ENCODE measurements around the gene DCAF12.
"Not testable (repeated sequence)": the region's sequence is repeated elsewhere in the genome, so short reads cannot be mapped to it uniquely, and the experiment has no call there.

DCAF12 gene

GRCh38 chr9:34126207-34127034 lies at the start of gene DCAF12:
TSS of gene DCAF12 (minus strand) at chr9:34126698. CDS start at chr9:34126431, 267 bp downstream.
- DNase-seq (ENCODE audit: low spot score): peak; percentile 73

DNA sequence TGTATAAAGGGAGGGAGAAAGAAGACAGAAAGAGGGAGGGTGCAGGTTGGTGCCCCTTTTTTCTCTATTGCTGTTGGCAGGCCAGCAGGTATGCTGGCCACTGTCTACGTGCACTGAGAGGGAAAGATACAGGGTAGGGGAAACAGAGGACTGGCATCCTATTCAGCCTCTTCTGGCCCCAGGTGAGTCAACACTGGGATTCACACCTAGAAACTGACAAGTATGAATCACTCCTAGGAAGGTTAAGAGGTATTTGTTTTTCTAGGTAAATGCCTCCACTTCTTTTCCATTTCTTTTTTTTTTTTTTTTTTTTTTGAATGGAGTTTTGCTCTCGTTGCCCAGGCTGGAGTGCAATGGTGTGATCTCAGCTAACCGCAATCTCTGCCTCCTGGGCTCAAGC lies 49.6 kb upstream of the DCAF12 start:
- DNase-seq (ENCODE audit: low spot score): no peak

DNA sequence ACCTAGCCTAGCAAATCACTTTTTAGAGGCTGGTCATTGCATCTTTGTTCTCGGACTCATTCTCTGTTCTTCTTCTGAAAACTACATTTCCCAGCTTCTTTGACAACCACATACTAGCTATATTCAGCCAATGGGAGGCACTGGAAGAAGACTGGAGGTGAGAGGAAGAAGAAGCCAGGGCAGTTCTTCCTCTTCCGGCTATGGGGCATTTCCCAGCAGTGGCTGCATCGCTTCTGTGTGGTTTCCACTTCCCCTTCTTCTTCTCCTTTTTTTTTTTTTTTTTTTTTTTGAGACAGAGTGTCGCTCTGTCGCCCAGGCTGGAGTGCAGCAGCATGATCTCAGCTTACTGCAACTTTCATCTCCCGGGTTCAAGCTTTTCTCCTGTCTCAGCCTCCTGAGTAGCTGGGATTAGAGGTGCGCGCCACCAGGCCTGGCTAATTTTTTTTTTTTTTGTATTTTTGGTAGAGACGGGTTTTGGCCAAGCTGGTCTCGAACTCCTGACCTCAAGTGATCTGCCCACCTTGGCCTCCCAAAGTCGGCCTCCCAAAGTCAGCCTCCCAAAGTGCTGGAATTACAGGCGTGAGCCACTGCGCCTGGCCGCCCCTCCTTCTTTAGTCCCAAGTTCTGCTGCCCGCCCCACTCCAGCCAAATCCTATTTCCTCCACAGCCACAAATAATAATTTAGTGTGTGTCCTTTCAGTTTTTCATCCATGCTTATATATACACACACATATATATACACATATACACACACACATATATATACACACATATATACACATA lies 45.4 kb upstream of the DCAF12 start:
- no peak for DNase-seq (ENCODE audit: low spot score)

DNA sequence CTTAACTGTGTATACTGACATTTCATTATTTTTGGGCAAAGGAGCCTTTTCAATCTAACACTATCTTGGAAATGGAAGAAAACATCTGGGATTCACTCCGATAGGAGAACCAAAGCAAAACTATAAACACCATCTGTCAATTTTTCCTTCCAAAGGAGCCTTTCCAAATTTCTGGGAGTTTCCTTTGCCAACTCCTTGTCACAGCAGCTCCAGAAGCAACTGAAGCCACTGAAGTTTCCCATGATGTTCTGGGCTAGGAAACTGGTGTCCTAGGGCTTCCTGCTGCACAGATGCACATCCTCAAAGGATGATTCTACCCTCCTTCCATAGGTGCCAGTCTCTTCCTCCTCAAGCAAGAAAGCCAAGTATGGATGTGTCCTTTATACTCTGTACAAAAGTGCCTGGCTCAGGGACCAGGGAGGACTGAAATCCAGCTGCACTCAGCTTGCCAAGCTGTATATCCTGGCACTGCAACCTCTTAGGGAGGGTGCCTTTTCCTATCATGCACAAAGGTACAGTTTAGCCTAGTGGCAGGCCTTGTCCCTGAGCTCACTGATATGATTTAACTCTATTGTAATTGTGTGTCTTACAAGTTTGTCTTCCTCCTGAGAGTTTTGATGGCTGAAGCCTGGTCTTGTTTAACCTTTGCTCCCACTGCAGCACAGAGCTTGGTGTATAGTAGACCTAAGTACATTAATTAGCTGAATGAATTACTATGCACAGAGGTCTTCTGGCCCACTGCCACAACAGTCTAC lies 43.9 kb upstream of the DCAF12 start:
- no peak for DNase-seq (ENCODE audit: low spot score)

- DNase-seq (ENCODE audit: low spot score): no peak
Observed at GRCh38 chr9:34169125-34169524, 42.6 kb upstream of the DCAF12 start.

- no peak for DNase-seq (ENCODE audit: low spot score)
Observed at GRCh38 chr9:34163434-34163833, 36.9 kb upstream of the DCAF12 start.

DNA sequence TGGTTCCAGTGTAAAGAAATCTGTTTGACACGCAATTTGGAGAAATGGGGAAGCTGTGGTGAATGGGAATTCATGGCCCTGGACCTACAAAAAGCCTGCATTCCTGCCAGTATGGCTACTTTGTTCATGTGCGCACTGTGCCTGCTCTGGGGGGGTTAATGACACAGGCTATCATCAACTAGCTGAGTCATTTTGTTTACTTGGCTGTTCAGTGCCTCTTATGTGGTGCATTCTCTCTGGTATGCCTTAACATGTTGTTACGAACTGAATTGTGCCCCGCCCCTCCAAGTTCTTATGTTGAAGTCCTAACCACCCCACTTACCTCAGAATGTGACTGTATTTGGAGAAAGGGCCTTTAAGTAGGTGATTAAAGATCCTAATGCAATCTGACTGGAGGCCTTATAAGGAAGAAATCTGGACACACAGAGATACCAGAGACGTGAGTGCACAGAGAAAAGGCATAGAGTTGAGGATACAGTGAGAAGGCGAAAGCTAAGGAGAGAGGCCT lies 31.9 kb upstream of the DCAF12 start:
- DNase-seq (ENCODE audit: low spot score): no peak

DNA sequence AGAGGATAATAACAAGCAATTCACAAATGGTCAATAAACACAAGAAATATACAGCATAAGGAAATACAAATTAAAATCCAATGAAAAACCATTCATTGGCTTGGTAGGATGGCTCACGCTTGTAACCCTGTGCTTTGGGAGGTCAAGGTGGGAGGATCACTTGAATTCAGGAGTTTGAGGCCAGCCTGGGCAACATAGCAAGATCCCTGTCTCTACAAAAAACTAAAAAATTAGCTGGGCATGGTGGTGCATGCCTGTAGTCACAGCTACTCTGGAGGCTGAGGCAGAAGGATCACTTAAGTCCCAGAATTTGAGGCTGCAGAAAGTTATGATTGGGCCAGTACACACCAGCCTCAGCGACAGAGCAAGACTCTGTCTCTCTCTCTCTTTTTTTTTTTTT lies 31.4 kb upstream of the DCAF12 start:
- no peak for DNase-seq (ENCODE audit: low spot score)

GRCh38 chr9:34157318-34157717 lies 30.8 kb upstream of the DCAF12 start:
- no peak for DNase-seq (ENCODE audit: low spot score)

- DNase-seq (ENCODE audit: low spot score): no peak
Observed at GRCh38 chr9:34154057-34154456, 27.6 kb upstream of the DCAF12 start.

GRCh38 chr9:34151398-34151797 lies 24.9 kb upstream of the DCAF12 start:
- DNase-seq (ENCODE audit: low spot score): no peak

DNA sequence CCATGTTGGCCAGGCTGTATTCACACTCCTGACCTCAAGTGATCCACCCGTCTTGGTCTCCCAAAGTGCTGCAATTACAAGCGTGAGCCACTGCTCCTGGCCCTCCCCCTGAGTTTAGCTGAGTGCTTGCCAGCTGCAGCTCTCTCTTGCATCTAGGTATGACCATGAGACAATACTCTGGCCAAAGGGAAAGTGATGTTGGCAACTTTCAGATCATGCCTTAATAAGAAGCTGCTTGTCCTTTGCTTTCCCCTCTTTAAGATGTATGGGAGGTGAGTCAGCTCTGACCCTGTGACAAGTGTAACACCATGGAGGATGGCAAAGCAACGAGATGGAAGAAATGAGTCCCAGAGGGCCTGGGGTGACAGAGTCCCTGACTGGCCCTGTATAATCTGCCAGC lies 18.7 kb upstream of the DCAF12 start:
- no peak for DNase-seq (ENCODE audit: low spot score)

GRCh38 chr9:34143116-34143515 lies 16.6 kb upstream of the DCAF12 start:
- DNase-seq (ENCODE audit: low spot score): no peak

DNA sequence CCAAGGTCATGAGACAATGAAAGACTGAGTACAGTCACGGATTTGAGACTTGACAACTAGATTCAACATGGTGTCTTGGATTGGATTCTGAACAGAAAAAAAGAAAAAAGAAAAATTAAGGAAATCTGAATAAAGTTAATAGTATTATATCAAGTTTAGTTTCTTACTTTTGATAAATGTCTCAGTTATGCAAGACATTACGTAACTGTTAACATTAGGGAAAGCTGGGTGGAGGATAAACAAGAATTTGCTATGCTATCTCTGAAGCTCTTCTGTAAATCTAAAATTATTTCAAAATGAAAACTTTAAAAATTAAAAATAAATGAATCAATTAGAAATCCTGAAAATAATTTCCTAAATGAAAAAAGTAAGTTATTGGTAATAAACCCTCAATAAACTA lies 14.4 kb upstream of the DCAF12 start:
- no peak for DNase-seq (ENCODE audit: low spot score)

DNA sequence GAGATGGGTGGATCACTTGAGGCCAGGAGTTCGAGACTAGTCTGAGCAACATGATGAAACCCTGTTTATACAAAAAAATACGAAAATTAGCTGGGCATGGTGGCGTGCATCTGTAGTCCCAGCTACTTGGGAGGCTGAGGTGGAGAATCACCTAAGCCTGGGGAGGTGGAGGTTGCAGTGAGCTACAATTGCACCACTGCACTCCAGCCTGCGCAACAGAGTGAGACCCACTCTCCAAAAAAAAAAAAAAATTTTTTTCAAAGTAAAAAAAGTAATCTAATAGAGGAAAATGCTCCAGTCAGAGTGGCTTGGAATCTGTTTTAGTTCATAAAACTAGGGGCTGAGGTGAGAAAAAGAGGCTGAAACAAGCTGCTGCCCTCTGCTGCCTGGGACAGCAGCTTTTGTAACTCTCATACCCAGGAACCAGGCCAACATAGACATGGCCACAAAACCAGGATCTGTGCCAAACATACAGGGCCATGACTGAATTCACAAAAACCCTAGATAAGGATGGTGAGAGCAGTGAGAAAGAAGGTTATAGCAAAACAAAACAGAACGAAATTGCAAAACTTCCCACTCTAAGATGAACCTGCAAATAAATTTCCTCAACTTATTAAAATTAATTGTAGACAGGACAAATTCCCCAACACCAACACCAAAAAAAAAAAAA lies 13.1 kb upstream of the DCAF12 start:
- peak; percentile 25 for DNase-seq (ENCODE audit: low spot score)

DNA sequence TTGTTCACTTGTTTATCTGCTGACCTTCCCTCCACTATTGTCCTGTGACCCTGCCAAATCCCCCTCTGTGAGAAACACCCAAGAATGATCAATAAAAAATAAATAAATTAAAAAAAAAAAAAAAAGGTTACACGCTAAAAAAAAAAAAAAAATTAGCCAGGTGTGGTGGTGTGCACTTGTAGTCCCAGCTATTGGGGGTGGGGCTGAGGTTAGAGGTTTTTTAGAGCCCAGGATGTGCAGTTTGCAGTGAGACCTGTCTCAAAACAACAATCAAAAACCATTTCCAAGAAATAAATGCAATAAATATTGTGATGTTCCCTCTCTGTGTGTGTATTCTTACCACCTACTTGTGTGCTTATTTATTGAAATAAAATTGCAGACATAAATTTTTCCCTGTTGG lies 12.1 kb upstream of the DCAF12 start:
- not testable (repeated sequence) for DNase-seq (ENCODE audit: low spot score)

GRCh38 chr9:34134521-34134920 lies 8.0 kb upstream of the DCAF12 start:
- DNase-seq (ENCODE audit: low spot score): no peak

DNA sequence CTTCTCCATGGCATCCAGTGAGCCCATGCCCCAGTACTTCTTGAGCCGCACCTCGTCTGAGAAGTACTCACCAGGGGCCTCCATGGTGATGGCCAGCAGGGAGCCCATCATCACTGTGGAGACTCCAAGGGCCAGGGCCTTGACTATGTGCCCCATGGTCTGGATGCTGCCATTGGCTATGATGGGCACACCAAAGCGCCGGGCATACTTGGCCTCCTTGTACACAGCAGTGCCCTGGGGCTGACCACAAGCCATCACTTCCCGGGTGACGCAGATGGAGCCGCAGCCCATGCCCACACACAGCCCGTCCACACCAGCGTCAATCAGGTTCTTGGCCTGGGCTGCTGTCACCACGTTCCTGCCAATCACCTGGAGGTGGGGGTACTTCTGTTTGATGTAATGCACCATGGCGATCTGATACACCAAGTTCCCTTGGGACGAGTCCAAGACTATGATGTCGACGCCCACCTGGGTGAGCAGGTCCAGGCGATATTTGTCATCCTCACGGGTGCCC lies 7.0 kb upstream of the DCAF12 start:
- DNase-seq (ENCODE audit: low spot score): no peak

GRCh38 chr9:34131571-34131970 lies 5.1 kb upstream of the DCAF12 start:
- DNase-seq (ENCODE audit: low spot score): no peak

DNA sequence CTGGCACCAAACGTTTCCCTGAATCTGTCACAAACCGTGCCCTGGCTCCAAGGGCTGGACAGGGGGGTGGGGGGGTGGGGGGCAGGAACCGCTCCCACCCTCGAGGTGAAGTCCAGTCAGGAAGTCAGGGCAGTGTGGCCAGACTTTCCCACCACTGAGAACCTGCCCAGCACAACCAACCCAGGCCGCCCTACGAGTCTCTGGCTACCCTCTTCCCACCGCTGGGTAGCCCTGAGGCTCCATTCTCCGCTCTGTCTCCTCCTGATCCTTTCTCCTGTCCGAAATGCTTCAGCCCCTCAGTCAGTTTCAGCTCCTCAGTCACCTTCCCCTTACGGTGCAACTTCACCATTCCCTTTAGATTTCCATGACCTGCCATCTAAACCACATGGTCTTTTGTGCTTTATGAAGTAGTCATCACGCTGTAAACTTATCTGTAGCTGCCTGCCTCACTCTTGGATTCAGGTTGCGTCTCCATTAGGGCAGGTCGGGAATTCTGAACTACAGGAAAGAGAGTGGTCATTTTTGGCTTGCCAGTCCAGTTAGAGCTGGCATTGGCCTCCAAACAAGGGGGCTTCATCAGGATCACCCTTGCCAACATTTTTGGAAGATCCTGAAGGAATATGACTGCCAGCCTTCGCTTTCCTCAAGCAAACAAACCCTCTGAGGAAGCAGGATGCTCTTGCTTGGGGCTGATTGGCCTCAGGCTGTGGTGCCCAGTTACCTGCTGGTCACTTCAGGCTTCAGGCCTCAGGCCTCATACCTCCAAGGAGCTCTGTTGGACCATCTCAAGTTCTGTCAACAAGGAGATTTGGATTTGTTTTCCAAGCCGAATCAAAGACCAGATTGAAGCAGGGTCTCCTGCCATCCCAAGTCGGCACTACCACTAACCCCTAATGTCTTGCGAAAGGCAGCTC lies 794 bp upstream of the DCAF12 start:
- DNase-seq (ENCODE audit: low spot score): no peak

Measured in HuH-7.5 (cell line).